Tibial artery (tissue), 4 donors: ENCODE measurements around the gene NLRP13.
"Not testable (repeated sequence)": the region's sequence is repeated elsewhere in the genome, so short reads cannot be mapped to it uniquely, and the experiment has no call there.

Experiments
- DNase-seq, 2 donors: peaks; one replicate each; pipeline ENCODE4 v3.0.0-alpha.2; 2019
- H3K27ac ChIP-seq, 2 donors: fragments of 200-600 bp; sonication (generic) in 1 of 2; 1 replicate in 1 of 2; 2 replicates in 1 of 2; pipeline ENCODE4 v1.5.1; 2018 to 2019; ENCODE audit warnings: mild to moderate bottlenecking in 1 of 2
- H3K27me3 ChIP-seq, 2 donors: fragments of 200-600 bp; sonication (generic) in 1 of 2; one replicate each; pipeline versions ENCODE4 v1.5.1 to v1.6.0; 2016 to 2019
- H3K36me3 ChIP-seq, 3 donors: fragments of 200-600 bp; sonication (generic) in 2 of 3; one replicate each; pipeline ENCODE4 v1.5.1; 2016 to 2019; ENCODE audit warnings: mild to moderate bottlenecking in 2 of 3
- H3K4me1 ChIP-seq, 4 donors: fragments of 200-600 bp; sonication (generic) in 2 of 4; 1 replicate in 3 of 4; 2 replicates in 1 of 4; pipeline ENCODE4 v1.5.1; 2016 to 2019
- H3K4me3 ChIP-seq, 2 donors: fragments of 200-600 bp; sonication (generic) in 1 of 2; 1 replicate in 1 of 2; 2 replicates in 1 of 2; pipeline ENCODE4 v1.5.1; 2018 to 2019; ENCODE audit warnings: mild to moderate bottlenecking in 2 of 2
- H3K9me3 ChIP-seq, 3 donors: fragments of 200-600 bp; sonication (generic) in 1 of 3; one replicate each; pipeline ENCODE4 v1.5.1; 2016 to 2019
- CTCF ChIP-seq, 2 experiments: fragments of 200-600 bp in 1 of 2; fragments of 450-650 bp in 1 of 2; IDR thresholded peaks; one replicate each; pipeline ENCODE4 v1.5.1; 2017 to 2019; ENCODE audit warnings: antibody characterized with exemption in 2 of 2, mild to moderate bottlenecking in 1 of 2, moderate library complexity in 1 of 2
- intact Hi-C: fragments of 100-400 bp; cut with DNase I; formaldehyde crosslinking; loops from one replicate; pipeline ENCODE4 v1.15.0; 2023; ENCODE audit warnings: low total_unique reads

Gene NLRP13

DNA sequence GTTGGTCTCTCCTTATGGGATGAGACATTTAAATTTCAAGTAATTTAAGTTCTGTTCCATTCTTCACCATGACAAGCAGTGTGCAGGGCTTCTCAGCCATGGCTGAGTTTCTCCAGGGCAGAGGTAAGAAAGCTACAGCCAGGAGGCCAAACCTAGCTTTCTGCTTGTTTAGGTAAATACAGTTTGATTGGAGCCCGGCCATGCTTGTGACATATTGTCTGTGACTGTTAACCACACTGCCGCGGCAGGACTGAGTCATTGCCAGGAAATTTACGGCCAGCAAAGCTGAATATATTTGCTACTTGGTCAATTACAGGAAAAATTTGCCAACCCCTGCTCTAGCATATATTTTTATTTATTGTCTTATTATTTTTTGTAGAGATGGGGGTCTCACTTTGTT is 26.2 kb upstream of the NLRP13 start:
- no peak for TF ChIP-seq CTCF (IDR thresholded peaks at IDR 0.05)
- H3K27ac ChIP-seq: no peak overlapping the region
- intact Hi-C loops: no loop called here
- no peaks in the 10 kb centered on the region for H3K4me1 ChIP-seq
- H3K9me3 ChIP-seq: no peaks in the 10 kb centered on the region
- H3K4me3 ChIP-seq: no peak overlapping the region
- DNase-seq: no peak
- H3K36me3 ChIP-seq: no peaks in the 10 kb centered on the region
- H3K27me3 ChIP-seq: no peaks in the 10 kb centered on the region

- no peak for TF ChIP-seq CTCF (IDR thresholded peaks at IDR 0.05)
- Histone ChIP-seq H3K9me3 (no peaks in the 10 kb centered on the region), H3K27me3 (no peaks in the 10 kb centered on the region), H3K36me3 (no peaks in the 10 kb centered on the region), H3K27ac (no peak overlapping the region), H3K4me3 (no peak overlapping the region), H3K4me1 (no peaks in the 10 kb centered on the region)
- intact Hi-C loops: no loop called here
- no peak for DNase-seq
Measured at GRCh38 chr19:55956431-55956830, 24.3 kb upstream of the NLRP13 start.

- H3K27me3 ChIP-seq, H3K9me3 ChIP-seq, H3K27ac ChIP-seq, H3K36me3 ChIP-seq, intact Hi-C loops, H3K4me3 ChIP-seq, DNase-seq, H3K4me1 ChIP-seq: not testable (repeated sequence)
Measured at GRCh38 chr19:55950566-55950965, 18.4 kb upstream of the NLRP13 start.

DNA sequence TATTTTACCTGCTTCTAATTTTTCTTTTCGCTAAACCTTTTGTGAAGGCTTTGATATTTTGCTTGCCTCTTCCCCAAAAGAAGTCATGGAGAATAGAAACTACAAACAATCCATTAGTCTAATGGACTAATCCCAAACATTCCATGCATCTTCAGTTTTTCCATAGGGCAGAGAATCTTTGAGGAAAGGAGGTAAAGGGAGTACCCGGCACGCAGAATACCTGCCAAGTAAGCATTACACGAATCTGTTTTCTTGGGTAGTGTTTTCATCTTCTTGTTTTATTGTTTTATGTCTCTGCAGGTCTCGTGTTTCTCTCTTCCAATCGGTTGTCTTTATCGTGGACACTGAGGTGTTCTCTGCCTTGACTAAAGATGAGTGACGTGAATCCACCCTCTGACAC is 15.4 kb upstream of the NLRP13 start, which contains the start of gene NLRP8:
TSS of gene NLRP8 (plus strand) at position 301 of the 400 bp plus-strand sequence.
- Histone ChIP-seq H3K4me3 (no peak within 1 kb of the TSS), H3K36me3 (no peaks in the 10 kb centered on the region), H3K4me1 (no peaks in the 10 kb centered on the region), H3K9me3 (peaks cover 0 to 7% (median 0%) of the 10 kb centered on the region in 3 donors), H3K27ac (no peak within 1 kb of the TSS), H3K27me3 (no peaks in the 10 kb centered on the region)
- DNase-seq: no peak
- no peak for TF ChIP-seq CTCF (IDR thresholded peaks at IDR 0.05)
- intact Hi-C loops: no loop called here

- TF ChIP-seq CTCF (IDR thresholded peaks at IDR 0.05): no peak
- no peaks in the 10 kb centered on the region for H3K36me3 ChIP-seq
- intact Hi-C loops: no loop called here
- no peak overlapping the region for H3K27ac ChIP-seq
- no peaks in the 10 kb centered on the region for H3K27me3 ChIP-seq
- H3K9me3 ChIP-seq: peaks cover 0 to 5% (median 0%) of the 10 kb centered on the region in 3 donors
- no peaks in the 10 kb centered on the region for H3K4me1 ChIP-seq
- DNase-seq: no peak
- H3K4me3 ChIP-seq: no peak overlapping the region
Measured at GRCh38 chr19:55940306-55940705, 8.2 kb upstream of the NLRP13 start.

DNA sequence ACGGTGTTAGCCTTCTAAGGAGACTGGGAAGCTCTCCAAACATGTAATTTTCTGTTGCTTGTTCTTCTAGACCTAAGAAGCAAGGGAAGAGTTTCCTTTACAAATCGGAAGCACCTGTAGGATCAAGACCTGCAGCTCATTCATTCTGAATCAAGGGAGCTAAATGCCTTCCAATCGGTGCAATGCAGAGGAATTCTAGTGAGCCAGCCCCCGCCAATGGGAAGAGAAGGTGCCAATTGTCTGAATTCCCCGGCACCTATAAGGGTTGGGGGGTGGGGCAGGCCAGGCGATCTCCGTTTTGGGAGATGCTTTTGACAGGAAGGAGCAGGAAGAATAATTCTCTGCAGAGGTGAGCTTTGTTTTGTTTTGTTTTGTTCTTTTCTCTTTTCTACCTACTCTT is 7.1 kb upstream of the NLRP13 start:
- no peaks in the 10 kb centered on the region for H3K4me1 ChIP-seq
- H3K36me3 ChIP-seq: no peaks in the 10 kb centered on the region
- intact Hi-C loops: no loop called here
- no peaks in the 10 kb centered on the region for H3K27me3 ChIP-seq
- H3K9me3 ChIP-seq: peaks cover 0 to 8% (median 0%) of the 10 kb centered on the region in 3 donors
- H3K4me3 ChIP-seq: no peak overlapping the region
- no peak for TF ChIP-seq CTCF (IDR thresholded peaks at IDR 0.05)
- no peak overlapping the region for H3K27ac ChIP-seq
- no peak for DNase-seq
